HUES6 (cell line): ENCODE results near the gene C1QTNF4.

Experiments
- H3K27ac ChIP-seq: 2 replicates; pipeline ENCODE4 v1.7.0; 2013; ENCODE audit warnings: low read depth, mild to moderate bottlenecking, low read length, inconsistent platforms
- H3K27me3 ChIP-seq: 2 replicates; pipeline ENCODE4 v1.6.1; 2013; ENCODE audit warnings: low read length; ENCODE audit not compliant: control insufficient read depth, insufficient read depth
- H3K36me3 ChIP-seq: 2 replicates; pipeline ENCODE4 v1.6.1; 2013; ENCODE audit warnings: low read length; ENCODE audit not compliant: control insufficient read depth, insufficient read depth
- H3K4me1 ChIP-seq: 2 replicates; pipeline ENCODE4 v1.6.1; 2013; ENCODE audit warnings: low read length; ENCODE audit not compliant: control insufficient read depth, insufficient read depth
- H3K4me3 ChIP-seq: 2 replicates; pipeline ENCODE4 v1.5.1; 2013; ENCODE audit warnings: low read depth, low read length
- H3K9ac ChIP-seq: one replicate; pipeline ENCODE4 v1.6.1; 2013; ENCODE audit warnings: mild to moderate bottlenecking, low read length
- H3K9me3 ChIP-seq: 2 replicates; pipeline ENCODE4 v1.6.1; 2013; ENCODE audit warnings: low read depth, low read length; ENCODE audit not compliant: control insufficient read depth, insufficient read depth

C1QTNF4 gene

DNA sequence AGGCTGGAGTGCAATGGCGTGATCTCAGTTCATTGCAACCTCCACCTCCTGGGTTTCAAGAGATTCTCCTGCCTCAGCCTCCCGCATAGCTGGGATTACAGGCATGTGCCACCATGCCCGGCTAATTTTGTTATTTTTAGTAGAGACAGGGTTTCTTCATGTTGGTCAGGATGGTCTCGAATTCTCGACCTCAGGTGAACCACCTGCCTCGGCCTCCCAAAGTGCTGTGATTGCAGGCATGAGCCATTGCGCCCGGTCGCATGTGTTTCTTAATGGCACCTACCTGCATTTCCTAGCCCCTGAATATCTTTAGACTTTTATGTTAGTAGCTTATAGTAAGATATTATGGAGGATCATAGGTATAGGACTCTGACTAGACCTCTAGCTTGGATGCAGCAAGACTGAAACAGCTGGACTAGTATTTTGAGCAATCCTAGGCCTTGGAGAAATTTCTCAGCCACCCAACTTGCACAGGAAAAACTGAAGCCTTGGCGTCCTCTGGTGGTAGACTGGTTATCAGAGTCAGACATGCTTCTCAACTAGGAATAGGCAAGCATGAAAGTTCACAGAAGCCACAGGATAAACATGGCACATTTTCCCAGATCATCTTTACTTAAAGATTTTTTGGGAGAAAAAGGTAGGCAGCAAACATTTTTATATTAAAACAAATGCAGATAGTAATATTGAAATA, 22.7 kb upstream of the C1QTNF4 start:
- no peak overlapping the region for H3K27ac ChIP-seq
- H3K36me3 ChIP-seq = peaks cover 49% of the 10 kb centered on the region
- H3K9ac ChIP-seq = no peak overlapping the region
- no peak overlapping the region for H3K4me3 ChIP-seq
- H3K9me3 ChIP-seq = no peaks in the 10 kb centered on the region
- no peaks in the 10 kb centered on the region for H3K27me3 ChIP-seq
- H3K4me1 ChIP-seq = no peaks in the 10 kb centered on the region

GRCh38 chr11:47615249-47615648, 21.0 kb upstream of the C1QTNF4 start:
- no peak overlapping the region for H3K9ac ChIP-seq
- H3K4me1 ChIP-seq = no peaks in the 10 kb centered on the region
- H3K36me3 ChIP-seq = peaks cover 40% of the 10 kb centered on the region
- H3K4me3 ChIP-seq = no peak overlapping the region
- no peaks in the 10 kb centered on the region for H3K9me3 ChIP-seq
- H3K27me3 ChIP-seq = no peaks in the 10 kb centered on the region
- no peak overlapping the region for H3K27ac ChIP-seq

DNA sequence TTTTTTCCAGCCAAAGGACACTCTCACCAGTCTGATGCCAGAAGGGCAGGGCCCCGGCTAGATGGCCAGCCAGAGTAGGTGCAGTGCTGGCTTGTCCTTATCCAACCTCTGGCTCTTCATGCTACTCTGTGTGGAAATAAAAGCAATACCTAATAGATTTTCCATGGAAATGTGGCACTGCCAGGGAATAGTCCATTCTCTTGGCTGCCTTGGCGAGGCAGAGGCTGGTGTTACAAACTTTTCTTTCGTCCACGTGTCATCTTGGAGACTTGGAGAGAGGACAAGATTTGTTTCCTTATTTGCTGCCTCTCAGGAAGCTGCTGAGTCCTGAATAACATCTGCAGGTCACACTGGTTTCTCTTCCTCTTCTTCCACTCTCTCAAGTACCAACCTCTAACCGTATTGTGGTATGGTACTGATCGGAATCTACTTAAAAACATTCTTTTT, 17.2 kb upstream of the C1QTNF4 start:
- Histone ChIP-seq H3K36me3 (peaks cover 14% of the 10 kb centered on the region; the same call in 1 of the 2 replicates), H3K9me3 (no peaks in the 10 kb centered on the region), H3K4me1 (no peaks in the 10 kb centered on the region), H3K9ac (no peak overlapping the region), H3K27ac (no peak overlapping the region), H3K4me3 (no peak overlapping the region), H3K27me3 (no peaks in the 10 kb centered on the region)

- H3K9me3 ChIP-seq = no peaks in the 10 kb centered on the region
- H3K4me3 ChIP-seq = no peak overlapping the region
- H3K27ac ChIP-seq = no peak overlapping the region
- H3K27me3 ChIP-seq = no peaks in the 10 kb centered on the region
- H3K9ac ChIP-seq = no peak overlapping the region
- H3K36me3 ChIP-seq = peaks cover 10% of the 10 kb centered on the region; the same call in 1 of the 2 replicates
- H3K4me1 ChIP-seq = no peaks in the 10 kb centered on the region
Observed at GRCh38 chr11:47609675-47610074, 15.5 kb upstream of the C1QTNF4 start.

DNA sequence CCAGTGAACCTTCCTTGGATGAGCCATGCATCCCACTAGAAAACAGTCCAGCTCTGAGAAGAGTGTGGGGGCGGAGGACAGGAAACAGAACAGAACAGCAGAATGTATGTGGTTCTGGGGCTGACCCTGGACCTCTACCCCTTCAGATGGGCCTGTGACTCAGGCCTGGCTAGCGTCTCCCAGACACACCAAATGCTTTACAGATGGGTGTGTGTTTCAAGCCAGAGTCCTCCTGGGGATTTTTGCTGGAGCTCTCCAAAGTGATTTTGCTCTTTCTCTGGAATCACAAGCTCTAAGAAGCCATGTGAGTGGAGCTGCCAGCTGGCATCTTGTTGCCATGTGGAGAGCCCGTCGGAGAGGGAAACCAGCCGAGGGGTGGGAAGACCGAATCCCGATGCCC, 13.2 kb upstream of the C1QTNF4 start:
- Histone ChIP-seq H3K9me3 (no peaks in the 10 kb centered on the region), H3K36me3 (peaks cover 10% of the 10 kb centered on the region; the same call in 1 of the 2 replicates), H3K4me1 (no peaks in the 10 kb centered on the region), H3K4me3 (no peak overlapping the region), H3K27ac (no peak overlapping the region), H3K27me3 (no peaks in the 10 kb centered on the region), H3K9ac (no peak overlapping the region)

DNA sequence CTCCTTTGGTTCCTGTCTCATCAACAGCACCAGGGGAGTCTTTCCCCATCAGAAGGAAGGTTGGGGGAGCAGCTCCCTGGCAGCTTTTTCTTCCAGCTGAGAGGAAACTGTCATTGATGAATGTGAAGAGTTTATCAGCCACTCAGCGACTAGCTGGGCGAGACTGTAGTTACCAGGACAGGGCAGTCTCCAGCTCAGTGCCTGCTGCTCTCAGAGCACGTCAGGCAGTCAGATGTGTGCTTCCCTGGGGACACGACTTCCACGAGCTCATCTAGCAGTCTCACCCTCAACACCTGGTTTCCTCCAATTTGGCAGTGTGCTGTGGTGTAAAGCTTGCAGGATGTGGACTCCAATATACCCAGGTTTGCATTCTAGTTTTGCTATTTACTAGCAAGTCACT, 12.5 kb upstream of the C1QTNF4 start:
- no peak overlapping the region for H3K27ac ChIP-seq
- H3K27me3 ChIP-seq = no peaks in the 10 kb centered on the region
- no peaks in the 10 kb centered on the region for H3K9me3 ChIP-seq
- no peak overlapping the region for H3K4me3 ChIP-seq
- H3K9ac ChIP-seq = peak overlapping the region; percentile 3
- H3K4me1 ChIP-seq = no peaks in the 10 kb centered on the region
- H3K36me3 ChIP-seq = peaks cover 10% of the 10 kb centered on the region; the same call in 1 of the 2 replicates

DNA sequence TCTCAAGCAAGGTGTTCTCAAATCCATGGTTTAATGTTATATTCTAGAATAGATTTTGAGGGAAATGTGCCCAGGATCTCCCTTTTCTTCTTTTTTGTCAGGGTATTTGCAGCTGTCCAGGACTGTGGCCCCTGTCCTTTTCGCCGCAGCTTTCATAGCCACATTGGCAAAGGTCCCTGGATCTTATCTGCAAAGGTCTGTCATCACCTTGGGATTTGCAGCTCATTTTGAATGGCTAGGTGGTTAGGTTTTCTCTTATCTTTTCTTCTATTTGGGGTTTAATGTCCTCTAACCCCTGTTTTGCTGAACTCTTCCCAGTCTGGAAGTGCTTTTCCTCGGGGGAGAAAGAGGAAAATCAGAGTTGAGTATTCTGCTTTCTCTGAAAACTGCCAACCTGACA, 11.7 kb upstream of the C1QTNF4 start:
- Histone ChIP-seq H3K27me3 (no peaks in the 10 kb centered on the region), H3K27ac (no peak overlapping the region), H3K36me3 (0 out of 2 replicates have a peak, but pooled peaks cover 5% of the 10 kb centered on the region), H3K4me3 (no peak overlapping the region), H3K9ac (no peak overlapping the region), H3K4me1 (no peaks in the 10 kb centered on the region), H3K9me3 (no peaks in the 10 kb centered on the region)

GRCh38 chr11:47603295-47603694, 9.1 kb upstream of the C1QTNF4 start:
- Histone ChIP-seq H3K9me3 (no peaks in the 10 kb centered on the region), H3K36me3 (no peaks in the 10 kb centered on the region), H3K9ac (no peak overlapping the region), H3K27ac (no peak overlapping the region), H3K4me3 (no peak overlapping the region), H3K4me1 (0 out of 2 replicates have a peak, but pooled peaks cover 10% of the 10 kb centered on the region), H3K27me3 (no peaks in the 10 kb centered on the region)

DNA sequence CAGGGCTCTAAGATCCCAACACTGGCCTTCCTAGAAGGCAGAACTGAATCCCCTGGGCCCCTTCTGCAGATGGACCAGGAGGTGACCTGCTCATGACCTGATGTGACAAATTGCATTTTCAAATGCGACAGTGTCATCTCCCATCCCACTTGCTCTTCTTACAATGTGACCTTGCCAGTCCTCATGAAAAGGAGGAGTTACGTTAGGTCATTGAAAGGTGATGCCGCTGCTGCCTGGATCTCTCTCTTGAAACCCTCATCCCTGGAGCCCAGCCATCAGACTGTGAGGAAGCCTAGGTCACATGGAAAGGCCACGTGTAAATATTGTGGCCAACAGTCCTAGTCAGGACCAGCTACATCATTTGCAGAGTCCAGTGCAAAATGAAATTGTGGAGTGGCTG, 5.7 kb upstream of the C1QTNF4 start:
- H3K9ac ChIP-seq = no peak overlapping the region
- no peaks in the 10 kb centered on the region for H3K36me3 ChIP-seq
- peaks cover 13% of the 10 kb centered on the region for H3K27me3 ChIP-seq
- H3K4me1 ChIP-seq = peaks cover 11% of the 10 kb centered on the region; the same call in 1 of the 2 replicates
- no peaks in the 10 kb centered on the region for H3K9me3 ChIP-seq
- H3K27ac ChIP-seq = no peak overlapping the region
- no peak overlapping the region for H3K4me3 ChIP-seq

- Histone ChIP-seq H3K27ac (no peak overlapping the region), H3K9ac (no peak overlapping the region), H3K27me3 (peaks cover 45% of the 10 kb centered on the region), H3K4me1 (peaks cover 32% of the 10 kb centered on the region), H3K36me3 (no peaks in the 10 kb centered on the region), H3K4me3 (no peak overlapping the region), H3K9me3 (no peaks in the 10 kb centered on the region)
Observed at GRCh38 chr11:47595967-47596366, 1.8 kb upstream of the C1QTNF4 start.

- H3K27me3 ChIP-seq = peaks cover 45% of the 10 kb centered on the region
- H3K9ac ChIP-seq = no peak overlapping the region
- no peaks in the 10 kb centered on the region for H3K36me3 ChIP-seq
- H3K4me1 ChIP-seq = peaks cover 32% of the 10 kb centered on the region
- no peaks in the 10 kb centered on the region for H3K9me3 ChIP-seq
- H3K27ac ChIP-seq = no peak overlapping the region
- H3K4me3 ChIP-seq = 0 out of 2 replicates have a peak overlapping the region, but pooled peaks have one; percentile 72
Observed at GRCh38 chr11:47595029-47595428, 818 bp upstream of the C1QTNF4 start.
